Large intestine (tissue), 3 donors: ENCODE measurements around the gene SPRN. TPM values are rescaled to one million over a fixed set of nuclear protein-coding genes. Genes with fewer than 3 reads are reported as not detected.

Experiments used
- DNase-seq, 2 donors: peaks; one replicate each; pipeline versions ENCODE4 v3.0.0 to v3.0.0-alpha.2; 2013
- H3K27ac ChIP-seq: one replicate; pipeline ENCODE4 v1.5.1; 2013; ENCODE audit warnings: low read length
- H3K27me3 ChIP-seq: 2 replicates; pipeline ENCODE4 v1.6.1; 2013; ENCODE audit warnings: low read length; ENCODE audit not compliant: control insufficient read depth, insufficient read depth
- H3K36me3 ChIP-seq: 2 replicates; pipeline ENCODE4 v1.6.1; 2013; ENCODE audit warnings: low read length; ENCODE audit not compliant: control insufficient read depth, insufficient read depth
- H3K4me1 ChIP-seq: one replicate; pipeline ENCODE4 v1.6.1; 2013; ENCODE audit warnings: low read length; ENCODE audit not compliant: control insufficient read depth, insufficient read depth
- H3K4me3 ChIP-seq: one replicate; pipeline ENCODE4 v1.5.1; 2013; ENCODE audit warnings: low read length
- H3K9me3 ChIP-seq: one replicate; pipeline ENCODE4 v1.6.1; 2013; ENCODE audit warnings: mild to moderate bottlenecking, low read depth, low read length, moderate library complexity; ENCODE audit not compliant: control insufficient read depth
- WGBS: methylation state at CpG from one replicate; pipeline ENCODE4 v1.1.5; 2013; ENCODE audit warnings: low lambda C conversion rate; ENCODE audit not compliant: insufficient coverage; 5-methylcytosine and 5-hydroxymethylcytosine counted together
- polyA plus RNA-seq: library from polyadenylated mRNA; unstranded; fragments of 120-200 nt; gene quantifications from one replicate; pipeline ENCODE4 v1.2.1, GENCODE V29; 2013

Gene SPRN
- polyA plus RNA-seq, 1 donor = 4.9 TPM

GRCh38 chr10:133373174-133374090 lies 51.0 kb downstream of the SPRN start, which contains the start of gene ECHS1:
ECHS1 (minus strand) TSS chr10:133373354; CDS start chr10:133373333, 21 bp downstream.
- Histone ChIP-seq H3K27me3 (no peaks in the 10 kb centered on the region), H3K4me1 (peaks cover 9% of the 10 kb centered on the region), H3K4me3 (peak within 1 kb of the TSS; percentile 72), H3K27ac (peak within 1 kb of the TSS; percentile 53), H3K9me3 (peaks cover 4% of the 10 kb centered on the region), H3K36me3 (peaks cover 29% of the 10 kb centered on the region)
- 21% methylated on average over 5 of the region's 89 CpGs for WGBS
- peak; percentile 93 to 94 for DNase-seq

- Histone ChIP-seq H3K27me3 (no peaks in the 10 kb centered on the region), H3K9me3 (peaks cover 2% of the 10 kb centered on the region), H3K4me1 (peaks cover 2% of the 10 kb centered on the region), H3K36me3 (peaks cover 33% of the 10 kb centered on the region), H3K27ac (no peak overlapping the region), H3K4me3 (peak overlapping the region; percentile 17)
- DNase-seq = no peak
- no CpG with 5 or more reads among the region's 20 CpGs for WGBS
Observed at GRCh38 chr10:133372507-133372906, 51.9 kb downstream of the SPRN start.

Other genes with a start within 250 kb of the SPRN start
- not detected for gene UTF1, start 194.4 kb downstream of the SPRN start, polyA plus RNA-seq
- 0.22 TPM for gene VENTX, start 186.8 kb downstream of the SPRN start, polyA plus RNA-seq
- gene ADAM8, start 147.8 kb downstream of the SPRN start, polyA plus RNA-seq = 5.9 TPM
- gene TUBGCP2, start 115.8 kb downstream of the SPRN start, polyA plus RNA-seq = 53.2 TPM
- gene ZNF511, start 115.7 kb downstream of the SPRN start, polyA plus RNA-seq = 20.9 TPM
- gene CALY, start 87.7 kb downstream of the SPRN start, polyA plus RNA-seq = 6.8 TPM
- 306 TPM for gene PRAP1, start 77.3 kb downstream of the SPRN start, polyA plus RNA-seq
- gene FUOM, start 66.6 kb downstream of the SPRN start, polyA plus RNA-seq = 56.9 TPM
- gene ECHS1, start 51.3 kb downstream of the SPRN start, polyA plus RNA-seq = 126 TPM
- 9.8 TPM for gene PAOX, start 45.4 kb downstream of the SPRN start, polyA plus RNA-seq
- gene MTG1, start 30.5 kb downstream of the SPRN start, polyA plus RNA-seq = 67.5 TPM
- gene SCART1, start 29.3 kb upstream of the SPRN start, polyA plus RNA-seq = 2.3 TPM
- 1.3 TPM for gene CYP2E1, start 102.7 kb upstream of the SPRN start, polyA plus RNA-seq
- 0.51 TPM for gene SYCE1, start 141.0 kb upstream of the SPRN start, polyA plus RNA-seq
- gene FRG2B, start 202.2 kb upstream of the SPRN start, polyA plus RNA-seq = not detected